ENCODE data around the gene MRPL54. TPM values are rescaled to one million over a fixed set of nuclear protein-coding genes. Genes with fewer than 3 reads are reported as not detected.

MRPL54 gene
- total and polyA plus RNA-seq, 2 experiments from 2014 or later: 57.9 to 73.0 TPM

GRCh38 chr19:3721131-3721886 lies 41.2 kb upstream of the MRPL54 start:
- Histone ChIP-seq H3K4me1 (ENCODE audit: insufficient read depth) (no peaks in the 10 kb centered on the region), H3K4me2 (ENCODE audit: unreplicated experiment) (no peak overlapping the region), H3K36me3 (ENCODE audit: low read depth) (no peaks in the 10 kb centered on the region), H3K79me2 (ENCODE audit: insufficient read depth) (no peaks in the 10 kb centered on the region), H4K20me1 (ENCODE audit: insufficient read depth) (no peaks in the 10 kb centered on the region), H2AFZ (no peak overlapping the region), H3K27me3 (replicated peaks; ENCODE audit: insufficient read depth) (peaks cover 19% of the 10 kb centered on the region), H3K9me3 (ENCODE audit: low read depth) (no peaks in the 10 kb centered on the region), H3K9ac (no peak overlapping the region), H3F3A (ENCODE audit: insufficient read depth) (no peaks in the 10 kb centered on the region), H3K4me3 (no peak overlapping the region), H3K9me2 (ENCODE audit: insufficient read depth) (no peaks in the 10 kb centered on the region), H3K27ac (no peak overlapping the region)
- TF ChIP-seq EZH2 (IDR thresholded peaks at IDR 0.05; ENCODE audit: insufficient read depth, poor library complexity, severe bottlenecking): no peak
- TF ChIP-seq EZH2phosphoT487 (IDR thresholded peaks at IDR 0.05; ENCODE audit: insufficient read depth, low read depth): no peak
- in situ Hi-C loops (cut with MboI): no loop called here
- DNase-seq: peak; percentile 87
- 18 to 23% methylated on average over 36 to 41 of the region's 46 CpGs for WGBS, 2 experiments (ENCODE audit: low coverage in 1 of 2, low lambda C conversion rate in 2 of 2, missing lambda C conversion rate in 2 of 2)

- no peak overlapping the region for H3K27ac ChIP-seq
- H3K9ac ChIP-seq: no peak overlapping the region
- H3K4me2 ChIP-seq (ENCODE audit: unreplicated experiment): no peak overlapping the region
- H3K9me3 ChIP-seq (ENCODE audit: low read depth): no peaks in the 10 kb centered on the region
- no peak overlapping the region for H3K4me3 ChIP-seq
- TF ChIP-seq EZH2 (IDR thresholded peaks at IDR 0.05; ENCODE audit: insufficient read depth, poor library complexity, severe bottlenecking) (peak; percentile 79), EZH2phosphoT487 (IDR thresholded peaks at IDR 0.05; ENCODE audit: insufficient read depth, low read depth) (no peak)
- peaks cover 19% of the 10 kb centered on the region for H3K27me3 ChIP-seq (replicated peaks; ENCODE audit: insufficient read depth)
- no peak overlapping the region for H2AFZ ChIP-seq
- H3K36me3 ChIP-seq (ENCODE audit: low read depth): no peaks in the 10 kb centered on the region
- WGBS, 2 experiments (ENCODE audit: low coverage in 1 of 2, low lambda C conversion rate in 2 of 2, missing lambda C conversion rate in 2 of 2): 1 to 2% methylated on average over 23 to 25 of the region's 26 CpGs
- in situ Hi-C loops (cut with MboI): no loop called here
- H3K79me2 ChIP-seq (ENCODE audit: insufficient read depth): no peaks in the 10 kb centered on the region
- no peaks in the 10 kb centered on the region for H3K9me2 ChIP-seq (ENCODE audit: insufficient read depth)
- no peaks in the 10 kb centered on the region for H3F3A ChIP-seq (ENCODE audit: insufficient read depth)
- DNase-seq: no peak
- H4K20me1 ChIP-seq (ENCODE audit: insufficient read depth): no peaks in the 10 kb centered on the region
- H3K4me1 ChIP-seq (ENCODE audit: insufficient read depth): no peaks in the 10 kb centered on the region
These were observed 40.5 kb upstream of the MRPL54 start for GRCh38 chr19:3721887-3722442.

- in situ Hi-C loops (cut with MboI): no loop called here
- no peaks in the 10 kb centered on the region for H3K79me2 ChIP-seq (ENCODE audit: insufficient read depth)
- TF ChIP-seq EZH2phosphoT487 (IDR thresholded peaks at IDR 0.05; ENCODE audit: insufficient read depth, low read depth) (no peak), EZH2 (IDR thresholded peaks at IDR 0.05; ENCODE audit: insufficient read depth, poor library complexity, severe bottlenecking) (no peak)
- no peaks in the 10 kb centered on the region for H3K9me2 ChIP-seq (ENCODE audit: insufficient read depth)
- H3K4me3 ChIP-seq: no peak overlapping the region
- no peaks in the 10 kb centered on the region for H4K20me1 ChIP-seq (ENCODE audit: insufficient read depth)
- no peaks in the 10 kb centered on the region for H3K4me1 ChIP-seq (ENCODE audit: insufficient read depth)
- H2AFZ ChIP-seq: no peak overlapping the region
- 3 to 5% methylated on average over 23 to 26 of the region's 30 CpGs for WGBS, 2 experiments (ENCODE audit: low coverage in 1 of 2, low lambda C conversion rate in 2 of 2, missing lambda C conversion rate in 2 of 2)
- H3K9me3 ChIP-seq (ENCODE audit: low read depth): no peaks in the 10 kb centered on the region
- H3K27me3 ChIP-seq (replicated peaks; ENCODE audit: insufficient read depth): peaks cover 19% of the 10 kb centered on the region
- no peak for DNase-seq
- no peak overlapping the region for H3K27ac ChIP-seq
- no peak overlapping the region for H3K9ac ChIP-seq
- H3K36me3 ChIP-seq (ENCODE audit: low read depth): no peaks in the 10 kb centered on the region
- H3K4me2 ChIP-seq (ENCODE audit: unreplicated experiment): no peak overlapping the region
- no peaks in the 10 kb centered on the region for H3F3A ChIP-seq (ENCODE audit: insufficient read depth)
These were observed 39.9 kb upstream of the MRPL54 start for GRCh38 chr19:3722443-3723109.

GRCh38 chr19:3723110-3723488 lies 39.4 kb upstream of the MRPL54 start:
- H3K79me2 ChIP-seq (ENCODE audit: insufficient read depth): no peaks in the 10 kb centered on the region
- no peaks in the 10 kb centered on the region for H3K36me3 ChIP-seq (ENCODE audit: low read depth)
- TF ChIP-seq EZH2phosphoT487 (IDR thresholded peaks at IDR 0.05; ENCODE audit: insufficient read depth, low read depth) (no peak), EZH2 (IDR thresholded peaks at IDR 0.05; ENCODE audit: insufficient read depth, poor library complexity, severe bottlenecking) (no peak)
- no peak overlapping the region for H3K4me3 ChIP-seq
- H3K9me2 ChIP-seq (ENCODE audit: insufficient read depth): no peaks in the 10 kb centered on the region
- WGBS, 2 experiments (ENCODE audit: low coverage in 1 of 2, low lambda C conversion rate in 2 of 2, missing lambda C conversion rate in 2 of 2): 55 to 60% methylated on average over 5 of the region's 5 CpGs
- H3K27ac ChIP-seq: no peak overlapping the region
- no peak for DNase-seq
- H3K9me3 ChIP-seq (ENCODE audit: low read depth): no peaks in the 10 kb centered on the region
- H4K20me1 ChIP-seq (ENCODE audit: insufficient read depth): no peaks in the 10 kb centered on the region
- no peak overlapping the region for H2AFZ ChIP-seq
- peaks cover 19% of the 10 kb centered on the region for H3K27me3 ChIP-seq (replicated peaks; ENCODE audit: insufficient read depth)
- no peak overlapping the region for H3K9ac ChIP-seq
- no peaks in the 10 kb centered on the region for H3F3A ChIP-seq (ENCODE audit: insufficient read depth)
- no peaks in the 10 kb centered on the region for H3K4me1 ChIP-seq (ENCODE audit: insufficient read depth)
- in situ Hi-C loops (cut with MboI): no loop called here
- no peak overlapping the region for H3K4me2 ChIP-seq (ENCODE audit: unreplicated experiment)
